ENCODE measurements around the gene MASTL. TPM values are rescaled to one million over a fixed set of nuclear protein-coding genes. Genes with fewer than 3 reads are reported as not detected.

Gene MASTL
- total RNA-seq = 8.7 and 12.0 TPM in 2 replicates

DNA sequence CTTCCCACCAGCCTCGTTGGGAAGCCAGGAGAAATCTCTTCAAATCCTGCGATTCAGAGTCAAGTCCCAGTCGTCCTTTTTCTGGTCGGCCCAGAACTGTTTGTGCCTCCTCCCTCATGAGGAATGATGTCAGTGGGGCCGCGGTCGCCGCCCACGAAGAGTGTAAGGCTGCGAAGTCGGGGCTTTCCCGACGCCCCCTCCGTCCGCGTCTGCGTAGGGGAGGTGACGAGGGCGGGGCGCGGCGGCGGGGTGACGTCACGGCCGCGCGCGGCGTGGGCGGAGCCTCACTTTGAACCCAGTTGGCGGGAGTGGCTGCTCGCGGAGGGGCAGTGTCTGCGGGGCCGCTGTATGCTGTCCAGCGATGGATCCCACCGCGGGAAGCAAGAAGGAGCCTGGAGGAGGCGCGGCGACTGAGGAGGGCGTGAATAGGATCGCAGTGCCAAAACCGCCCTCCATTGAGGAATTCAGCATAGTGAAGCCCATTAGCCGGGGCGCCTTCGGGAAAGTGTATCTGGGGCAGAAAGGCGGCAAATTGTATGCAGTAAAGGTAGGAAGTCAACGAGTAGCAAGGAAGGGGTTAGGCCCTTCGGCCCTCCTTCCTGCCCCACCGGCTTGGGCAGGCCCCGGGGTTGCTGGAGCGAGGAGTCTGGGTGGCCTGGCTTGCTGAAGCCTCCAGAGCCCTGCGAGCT is at the start of gene MASTL:
Gene MASTL, plus strand, starts transcription at position 287 of the 689 bp plus-strand sequence. Its CDS starts 75 bp downstream, at position 362.

Other genes starting within 250 kb of the MASTL start
- 5.2 and 6.3 TPM in 2 replicates for gene ANKRD26, start 54.9 kb upstream of the MASTL start, total RNA-seq
- 78.2 and 97.7 TPM in 2 replicates for gene YME1L1, start 968 bp upstream of the MASTL start, total RNA-seq
- 14.1 and 14.4 TPM in 2 replicates for gene ACBD5, start 85.4 kb downstream of the MASTL start, total RNA-seq